Panc1 (cell line): ENCODE measurements around the gene SLC38A10. TPM values are rescaled to one million over a fixed set of nuclear protein-coding genes. Genes with fewer than 3 reads are reported as not detected.

ENCODE experiments used
- ATAC-seq: fragments of 200-7000 bp; cut with Tn5 transposase; 2 replicates; pipeline ENCODE4 v1.9.1; 2020; ENCODE audit warnings: mild to moderate bottlenecking, moderate library complexity
- BruUV-seq: library from RNA; stranded (reverse); fragments of 400-500 nt; replicated peaks from 2 replicates; lab custom pipeline; 2021; lab: Mats Ljungman, UMichigan
- CTCF ChIA-PET: fragments of 300-600 bp; sonication (Branson Sonifier 250); formaldehyde crosslinking; loops from one replicate; lab custom pipeline; 2022; ENCODE audit warnings: antibody characterized with exemption; lab: Charles Lee
- POLR2A ChIA-PET: fragments of 300-600 bp; sonication (Branson Sonifier 250); formaldehyde crosslinking; loops from one replicate; lab custom pipeline; 2022; ENCODE audit warnings: antibody characterized with exemption; lab: Charles Lee
- DNase-seq: peaks from one replicate; pipeline ENCODE4 v3.0.0-alpha.2; 2010; ENCODE audit warnings: low read depth, low spot score
- H3K27ac ChIP-seq: 2 replicates; pipeline ENCODE4 v1.5.1; 2011; ENCODE audit warnings: mild to moderate bottlenecking, low read length, inconsistent platforms
- H3K27me3 ChIP-seq: fragments of 200-500 bp; sonication (Bioruptor generic); 2 replicates; pipeline ENCODE4 v1.6.0; 2014; ENCODE audit warnings: low read length, inconsistent platforms; ENCODE audit not compliant: control insufficient read depth, insufficient read depth
- H3K36me3 ChIP-seq: fragments of 200-500 bp; sonication (Bioruptor generic); 2 replicates; pipeline ENCODE4 v1.5.1; 2014; ENCODE audit warnings: inconsistent platforms, mild to moderate bottlenecking, low read length, moderate library complexity; ENCODE audit not compliant: control insufficient read depth, insufficient read depth
- H3K4me1 ChIP-seq: 2 replicates; pipeline ENCODE4 v1.5.1; 2011; ENCODE audit warnings: inconsistent platforms, mild to moderate bottlenecking, low read length, moderate library complexity; ENCODE audit not compliant: control insufficient read depth, insufficient read depth
- H3K4me3 ChIP-seq, 2 experiments: 2 replicates each; pipeline ENCODE4 v1.5.1; 2011 to 2012; ENCODE audit warnings: low read depth in 2 of 2, low read length in 2 of 2, mild to moderate bottlenecking in 2 of 2, inconsistent platforms in 1 of 2, moderate library complexity in 1 of 2
- H3K9me3 ChIP-seq: fragments of 200-500 bp; sonication (Bioruptor generic); 2 replicates; pipeline ENCODE4 v1.5.1; 2014; ENCODE audit warnings: low read depth, mild to moderate bottlenecking, inconsistent platforms, low read length, moderate library complexity; ENCODE audit not compliant: control insufficient read depth, insufficient read depth
- POLR2AphosphoS5 ChIP-seq: IDR thresholded peaks from 2 replicates; pipeline ENCODE4 v1.6.1; 2012; ENCODE audit warnings: mild to moderate bottlenecking, low read depth, low read length, moderate library complexity
- REST ChIP-seq, 2 experiments: IDR thresholded peaks; 2 replicates each; pipeline ENCODE4 v1.6.1; 2011 to 2012; ENCODE audit warnings: low read depth in 2 of 2, control low read depth in 1 of 2, low read length in 1 of 2, mild to moderate bottlenecking in 1 of 2, moderate library complexity in 1 of 2; ENCODE audit not compliant: insufficient read depth in 1 of 2
- SIN3A ChIP-seq: IDR thresholded peaks from 2 replicates; pipeline ENCODE4 v1.6.1; 2012; ENCODE audit warnings: low read depth, mild to moderate bottlenecking, low read length, moderate library complexity, borderline replicate concordance; ENCODE audit not compliant: insufficient read depth
- TCF7L2 ChIP-seq: IDR thresholded peaks from 2 replicates; pipeline ENCODE4 v1.6.1; 2011; ENCODE audit warnings: mild to moderate bottlenecking, low read depth, low read length, inconsistent platforms
- in situ Hi-C: cut with HindIII; loops from 2 replicates; pipeline ENCODE4 v1.10.0; 2016; ENCODE audit warnings: low sequenced_read_pairs, low pct_unique_long_range_greater_than_20kb
- intact Hi-C: fragments of 100-400 bp; cut with micrococcal nuclease; formaldehyde crosslinking; loops from one replicate; pipeline ENCODE4 v1.10.0; 2022; ENCODE audit not compliant: unreplicated experiment
- total RNA-seq: library from RNA; stranded (reverse); gene quantifications from one replicate; pipeline ENCODE4 v1.2.1, GENCODE V29; 2021; ENCODE audit not compliant: unreplicated experiment
- TF ChIP-seq, protein P1 (sequence below): fragments of 450-650 bp; IDR thresholded peaks from 2 replicates; pipeline ENCODE4 v1.5.1; 2017; ENCODE audit warnings: mild to moderate bottlenecking

Gene SLC38A10
- total RNA-seq, 1 experiment from 2014 or later, result 188 TPM

DNA sequence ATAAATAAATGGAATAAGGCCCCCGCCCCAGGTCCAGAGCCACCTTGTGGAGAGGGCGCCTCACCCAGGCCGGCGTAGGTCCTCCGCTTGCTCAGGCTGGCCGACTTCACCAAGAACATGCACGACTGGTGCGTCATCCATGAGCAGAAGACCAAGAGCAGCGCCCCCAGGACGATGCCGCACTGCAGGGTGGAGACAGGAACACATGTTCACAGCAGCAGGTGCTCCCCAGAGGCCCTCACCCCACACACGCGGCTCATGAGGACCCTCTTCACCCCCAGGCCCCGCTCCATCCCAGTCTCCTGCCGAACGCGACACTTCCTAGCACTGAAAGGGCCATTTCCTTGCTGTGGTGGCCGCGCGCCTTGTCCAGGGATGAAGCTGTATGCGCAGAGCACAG, 5.5 kb downstream of the SLC38A10 start:
- Histone ChIP-seq H3K36me3 (no peaks in the 10 kb centered on the region; the same call in 1 of the 2 replicates), H3K9me3 (no peaks in the 10 kb centered on the region), H3K4me1 (peaks cover 24% of the 10 kb centered on the region), H3K27me3 (no peaks in the 10 kb centered on the region), H3K27ac (no peak overlapping the region), H3K4me3 (no peak overlapping the region)
- DNase-seq, result no peak
- no TSS peak for BruUV-seq
- TF ChIP-seq, protein P1, sequence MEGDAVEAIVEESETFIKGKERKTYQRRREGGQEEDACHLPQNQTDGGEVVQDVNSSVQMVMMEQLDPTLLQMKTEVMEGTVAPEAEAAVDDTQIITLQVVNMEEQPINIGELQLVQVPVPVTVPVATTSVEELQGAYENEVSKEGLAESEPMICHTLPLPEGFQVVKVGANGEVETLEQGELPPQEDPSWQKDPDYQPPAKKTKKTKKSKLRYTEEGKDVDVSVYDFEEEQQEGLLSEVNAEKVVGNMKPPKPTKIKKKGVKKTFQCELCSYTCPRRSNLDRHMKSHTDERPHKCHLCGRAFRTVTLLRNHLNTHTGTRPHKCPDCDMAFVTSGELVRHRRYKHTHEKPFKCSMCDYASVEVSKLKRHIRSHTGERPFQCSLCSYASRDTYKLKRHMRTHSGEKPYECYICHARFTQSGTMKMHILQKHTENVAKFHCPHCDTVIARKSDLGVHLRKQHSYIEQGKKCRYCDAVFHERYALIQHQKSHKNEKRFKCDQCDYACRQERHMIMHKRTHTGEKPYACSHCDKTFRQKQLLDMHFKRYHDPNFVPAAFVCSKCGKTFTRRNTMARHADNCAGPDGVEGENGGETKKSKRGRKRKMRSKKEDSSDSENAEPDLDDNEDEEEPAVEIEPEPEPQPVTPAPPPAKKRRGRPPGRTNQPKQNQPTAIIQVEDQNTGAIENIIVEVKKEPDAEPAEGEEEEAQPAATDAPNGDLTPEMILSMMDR, result no peak
- TF ChIP-seq POLR2AphosphoS5, result no peak
- no peak for TF ChIP-seq SIN3A
- TF ChIP-seq TCF7L2, result no peak
- TF ChIP-seq REST (IDR thresholded peaks at IDR 0.05; ENCODE audit: insufficient read depth in 1 of 2, low read depth in 2 of 2, low read length in 1 of 2), result no peak
- POLR2A ChIA-PET, result interaction anchor here (0.7 kb wide), 1 partner anchor 81 kb away, joined by 3 read pairs; no protein-coding TSS in a partner anchor
- intact Hi-C loops, result loop anchor here (5.0 kb wide), 1 partner anchor 113 kb away; no protein-coding TSS in a partner anchor
- CTCF ChIA-PET, result interaction anchor here (0.6 kb wide), 1 partner anchor 18 kb away, joined by 6 read pairs; no protein-coding TSS in a partner anchor
- in situ Hi-C loops, result no loop called here
- ATAC-seq, result no peak

DNA sequence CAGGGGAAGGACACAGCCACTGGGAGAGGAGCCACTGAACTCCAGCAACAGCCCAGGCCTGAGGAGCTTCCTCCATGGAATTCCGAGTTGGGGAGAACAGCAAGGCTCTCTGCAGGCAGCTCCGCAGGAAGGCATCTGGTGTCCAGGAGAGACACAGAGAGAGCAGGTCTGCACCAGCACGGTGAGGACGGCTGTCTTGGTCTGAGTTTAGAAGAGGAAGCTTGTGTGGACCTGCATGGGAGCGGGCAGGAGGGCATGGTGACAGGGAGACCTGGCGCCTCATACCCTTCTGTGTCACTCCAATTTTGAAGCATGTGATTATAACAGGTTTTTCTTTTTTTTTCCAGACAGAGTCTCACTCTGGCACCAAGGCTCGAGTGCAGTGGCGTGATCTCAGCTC, 6.4 kb downstream of the SLC38A10 start:
- intact Hi-C loops, result no loop called here
- DNase-seq, result no peak
- CTCF ChIA-PET, result no interaction called here

More for the DNA sequence above, 6.4 kb downstream of the SLC38A10 start:
- peaks cover 2% of the 10 kb centered on the region; the same call in 1 of the 2 replicates for H3K36me3 ChIP-seq
- H3K4me3 ChIP-seq, result no peak overlapping the region
- H3K27me3 ChIP-seq, result no peaks in the 10 kb centered on the region
- POLR2A ChIA-PET, result no interaction called here
- no peak for TF ChIP-seq REST (IDR thresholded peaks at IDR 0.05; ENCODE audit: insufficient read depth in 1 of 2, low read depth in 2 of 2, low read length in 1 of 2)
- TF ChIP-seq, protein P1, result no peak
- TF ChIP-seq TCF7L2, result no peak
- TF ChIP-seq SIN3A, result no peak
- no peak for TF ChIP-seq POLR2AphosphoS5
- H3K9me3 ChIP-seq, result no peaks in the 10 kb centered on the region
- H3K4me1 ChIP-seq, result peaks cover 22% of the 10 kb centered on the region
- no peak overlapping the region for H3K27ac ChIP-seq
- no TSS peak for BruUV-seq
- no peak for ATAC-seq
- in situ Hi-C loops, result no loop called here
